Stimulated activated CD4-positive, alpha-beta T cell treated with anti-CD3 and anti-CD28 coated beads, Interleukin-1b, Interleukin-23, amount 100 ng/mL, for 24 hours (primary cell): ENCODE results near the gene TEX10.
A peak's percentile ranks its signal among the peaks of the same experiment; 100 is the strongest.
"Not testable (repeated sequence)": the region's sequence is repeated elsewhere in the genome, so short reads cannot be mapped to it uniquely, and the experiment has no call there.

Experiments
- DNase-seq, 4 experiments: peaks; one replicate each; pipeline ENCODE4 v3.0.0-alpha.2; 2020; ENCODE audit warnings: low read depth in 4 of 4, low spot score in 1 of 4

Gene TEX10

DNA sequence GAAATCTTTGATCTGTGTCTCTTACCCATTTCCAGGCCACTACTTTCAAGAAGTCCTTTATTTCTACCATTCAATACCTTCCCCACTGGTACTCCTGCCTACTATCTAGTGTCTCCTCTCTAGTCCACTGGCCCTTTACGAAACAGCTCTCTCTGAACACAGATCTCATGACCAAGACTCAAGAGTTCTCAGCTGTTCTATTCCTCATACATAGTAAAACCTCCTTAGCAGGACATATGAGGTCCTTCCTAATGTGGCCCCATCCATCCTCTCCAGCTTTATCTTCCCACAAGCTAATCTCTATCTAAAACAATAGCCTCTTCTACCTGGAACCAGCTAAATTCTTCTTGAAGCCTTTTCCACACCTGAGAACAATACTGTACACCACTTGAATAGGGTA is 2.6 kb downstream of the TEX10 start:
- DNase-seq = no peak

DNA sequence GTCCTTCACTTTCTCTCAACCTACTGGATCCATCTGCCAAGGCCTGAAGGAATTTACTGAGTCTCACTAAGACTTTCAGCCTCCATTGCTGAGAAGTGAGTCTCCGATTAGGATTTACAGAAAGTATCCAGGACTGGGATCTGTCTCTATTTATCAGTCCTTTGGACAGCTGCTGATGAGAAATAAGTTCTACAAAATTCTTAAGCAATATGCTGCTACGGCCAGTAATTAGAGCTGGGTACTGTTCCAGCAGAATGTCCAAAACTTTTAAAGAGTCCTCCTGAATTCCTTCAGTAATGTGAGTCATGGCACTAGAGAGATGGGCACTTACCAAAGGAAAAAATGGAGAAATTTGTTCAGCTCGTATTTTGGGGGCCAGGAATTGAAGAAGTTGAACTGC is 5.9 kb downstream of the TEX10 start:
- DNase-seq = no peak

DNA sequence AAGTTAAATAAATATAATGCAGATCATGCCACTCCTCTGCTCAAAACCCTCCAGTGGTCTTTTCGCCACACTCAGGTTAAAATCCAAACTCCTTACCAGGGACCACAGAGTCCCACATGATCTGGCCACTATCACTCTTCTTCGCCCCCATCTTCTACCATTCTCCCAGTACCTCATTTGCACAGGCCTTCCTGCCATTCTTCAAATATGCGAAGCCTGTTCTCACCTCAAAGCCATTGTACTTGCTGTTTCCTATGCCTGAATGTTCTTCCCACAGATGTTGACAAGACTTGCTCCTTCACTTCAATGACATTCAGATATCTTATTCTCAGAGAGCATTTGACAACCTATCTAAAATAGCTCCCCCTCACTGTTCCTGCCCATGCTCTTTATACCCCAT is 10.9 kb downstream of the TEX10 start:
- DNase-seq = no peak

DNA sequence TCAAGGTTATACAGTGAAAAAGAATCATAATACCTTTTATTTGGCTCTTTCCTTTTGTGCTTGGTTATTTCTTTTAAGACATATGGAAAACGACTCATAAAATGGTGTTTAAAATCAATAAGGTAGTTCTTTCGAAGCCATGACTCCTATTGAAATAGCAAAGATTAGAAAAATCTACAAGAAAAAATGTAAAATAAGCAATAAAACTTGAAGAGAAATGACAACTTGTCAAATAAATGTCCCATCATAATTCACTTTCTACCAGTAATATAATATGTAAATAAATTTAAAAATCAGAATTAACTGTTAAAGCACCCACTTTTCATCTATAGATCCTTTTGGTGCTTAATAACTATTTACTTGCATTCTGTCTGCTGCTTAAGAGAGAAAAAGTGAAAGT is 12.5 kb downstream of the TEX10 start:
- no peak for DNase-seq

DNA sequence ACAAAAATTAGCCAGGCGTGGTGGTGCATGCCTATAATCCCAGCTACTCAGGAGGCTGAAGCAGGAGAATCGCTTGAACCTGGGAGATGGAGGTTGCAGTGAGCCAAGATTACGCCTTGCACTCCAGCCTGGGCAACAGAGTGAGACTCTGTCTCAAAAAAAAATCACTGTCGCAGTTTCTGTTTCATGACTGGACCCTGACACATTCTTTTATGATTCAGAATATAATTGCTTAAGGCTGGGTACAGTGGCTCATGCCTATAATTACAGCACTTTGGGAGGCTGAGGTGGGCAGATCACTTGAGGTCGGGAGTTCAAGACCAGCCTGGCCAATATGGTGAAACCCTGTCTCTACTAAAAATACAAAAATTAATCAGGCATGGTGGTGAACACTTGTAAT is 14.0 kb downstream of the TEX10 start:
- not testable (repeated sequence) for DNase-seq

DNA sequence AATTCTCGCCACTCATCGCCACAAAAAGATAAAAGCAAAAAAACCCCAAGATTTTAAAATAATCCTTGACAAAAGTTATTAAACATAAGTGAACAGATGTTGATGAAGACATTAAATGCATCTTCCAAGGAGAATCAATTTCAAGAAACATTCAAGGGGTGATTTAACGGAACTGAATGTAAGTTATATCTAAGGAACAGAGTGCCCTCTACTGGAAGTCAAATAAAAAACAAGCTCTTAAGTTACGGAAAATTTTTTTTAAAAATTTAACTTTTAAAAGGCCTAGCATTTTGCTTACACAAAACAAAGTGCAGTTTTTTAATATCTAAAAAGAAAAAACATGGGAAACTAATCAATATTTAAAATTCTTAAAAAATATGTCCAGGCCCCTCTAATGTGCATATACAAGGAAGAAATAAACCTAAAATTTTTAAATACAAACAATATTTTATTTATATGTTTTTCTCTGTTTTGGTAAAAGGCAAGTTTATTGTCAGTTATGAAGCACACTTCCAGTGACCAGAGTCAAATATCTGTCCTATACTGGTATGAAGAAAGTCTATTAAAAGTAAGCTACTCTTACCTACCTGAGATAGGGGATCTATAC is 28.0 kb downstream of the TEX10 start:
- no peak for DNase-seq

DNA sequence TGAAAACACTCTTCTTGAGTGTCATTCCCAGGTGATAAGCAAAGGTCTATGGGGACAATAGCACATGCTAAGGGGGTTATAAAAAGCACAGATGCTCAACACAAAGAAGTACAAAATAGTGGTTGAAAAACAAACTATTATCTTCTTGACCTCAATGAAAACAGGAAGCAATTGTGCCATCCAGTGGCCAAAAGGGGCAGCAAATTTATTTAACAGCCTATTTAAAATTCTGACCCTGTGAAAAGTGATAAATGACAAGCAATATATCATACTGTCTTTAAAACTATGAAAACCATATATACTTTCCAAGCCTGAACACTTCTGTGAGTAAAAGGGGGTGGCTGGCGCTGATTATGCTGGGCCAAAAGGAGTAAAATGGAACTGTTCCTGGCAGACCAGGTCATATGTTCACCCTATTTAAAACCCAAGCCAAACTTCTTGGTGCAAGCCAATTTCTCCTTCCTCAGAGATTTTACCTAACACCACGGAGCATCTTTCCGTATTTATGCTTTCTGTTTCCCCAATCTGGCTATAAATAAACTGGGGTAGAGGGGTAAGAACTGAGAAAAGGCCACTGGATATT is 29.7 kb downstream of the TEX10 start:
- DNase-seq = peak in 2 of 4 experiments; percentile 1

DNA sequence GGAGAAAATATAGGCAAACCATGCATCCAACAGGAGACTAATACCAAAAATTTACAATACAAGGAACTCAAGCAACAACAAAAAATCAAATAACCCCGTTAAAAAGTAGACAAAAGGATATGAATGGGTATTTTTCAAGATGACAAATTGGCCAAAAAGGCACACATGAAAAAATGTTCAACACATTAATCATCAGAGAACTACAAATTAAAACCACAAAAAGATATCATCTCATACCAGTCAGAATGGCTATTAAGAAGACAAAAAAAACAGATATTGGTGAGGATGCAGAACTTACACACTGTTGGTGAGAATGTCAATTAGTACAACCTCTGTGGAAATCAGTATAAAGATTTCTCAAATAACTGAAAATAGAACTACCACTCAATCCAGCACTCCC is 35.0 kb downstream of the TEX10 start:
- DNase-seq = no peak

DNA sequence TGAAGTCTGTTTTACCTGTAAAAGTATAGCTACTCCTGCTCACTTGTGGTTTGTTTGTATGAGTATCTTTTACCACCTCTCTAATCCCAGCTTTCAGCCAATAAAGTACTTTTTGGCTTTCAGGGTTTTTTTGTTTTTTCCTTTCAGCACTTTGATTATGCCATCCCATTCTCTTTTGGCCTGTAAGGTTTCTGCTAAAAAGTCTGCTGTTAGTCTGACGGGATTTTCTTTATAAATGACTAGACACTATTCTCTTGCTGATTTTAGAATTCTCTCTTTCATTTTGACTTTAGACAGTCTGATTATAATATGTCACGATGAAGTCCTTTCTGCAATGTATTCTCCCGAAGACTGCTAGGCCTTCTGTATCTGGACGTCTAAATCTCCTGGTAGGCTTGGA is 37.2 kb downstream of the TEX10 start:
- DNase-seq = no peak

DNA sequence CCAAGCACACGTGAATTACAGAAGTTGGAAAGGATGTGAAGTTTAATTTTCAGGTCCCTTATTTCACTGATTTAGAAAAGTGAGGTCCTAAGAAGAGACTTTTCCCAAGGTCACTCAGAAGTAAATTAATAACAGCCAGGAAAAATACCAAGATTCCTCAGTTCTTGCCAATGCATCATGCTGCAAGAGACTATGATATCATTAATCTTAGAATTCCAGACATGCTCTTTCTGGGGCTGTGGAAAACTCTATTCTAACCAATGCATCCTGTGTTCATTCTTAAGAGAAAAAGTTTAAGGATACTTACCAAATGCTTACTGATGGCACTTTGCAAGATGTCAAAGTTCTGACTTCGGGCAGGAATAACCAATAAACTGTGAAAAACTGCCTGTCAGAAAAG is 42.8 kb downstream of the TEX10 start:
- DNase-seq = no peak

DNA sequence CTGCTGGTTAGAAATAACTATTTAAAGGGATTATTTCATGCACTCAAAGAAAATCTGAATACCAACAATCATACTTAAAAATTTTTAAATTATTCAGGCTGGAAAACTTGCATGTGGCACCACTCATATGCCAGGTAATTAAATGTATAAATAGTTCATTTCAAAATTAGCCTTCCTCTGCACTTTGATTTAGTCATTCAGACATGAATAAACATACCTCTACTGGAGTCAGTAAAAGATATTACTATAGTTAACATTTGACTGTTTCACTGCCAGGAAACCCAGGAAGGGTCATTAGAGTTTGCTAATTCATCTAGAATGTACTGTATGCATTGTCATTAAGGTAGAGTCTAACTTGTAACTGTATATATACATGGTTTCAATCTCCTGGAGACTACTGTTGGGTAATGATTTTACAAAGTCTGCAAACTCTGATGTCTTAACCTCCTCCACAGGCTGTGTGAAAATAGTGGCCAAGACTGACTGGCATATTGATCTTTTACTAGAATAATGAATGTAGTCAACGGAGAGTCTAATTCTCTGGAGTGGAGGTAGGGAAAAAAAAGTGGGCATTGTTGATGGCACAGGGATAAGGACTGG is 43.7 kb downstream of the TEX10 start:
- DNase-seq = no peak

DNA sequence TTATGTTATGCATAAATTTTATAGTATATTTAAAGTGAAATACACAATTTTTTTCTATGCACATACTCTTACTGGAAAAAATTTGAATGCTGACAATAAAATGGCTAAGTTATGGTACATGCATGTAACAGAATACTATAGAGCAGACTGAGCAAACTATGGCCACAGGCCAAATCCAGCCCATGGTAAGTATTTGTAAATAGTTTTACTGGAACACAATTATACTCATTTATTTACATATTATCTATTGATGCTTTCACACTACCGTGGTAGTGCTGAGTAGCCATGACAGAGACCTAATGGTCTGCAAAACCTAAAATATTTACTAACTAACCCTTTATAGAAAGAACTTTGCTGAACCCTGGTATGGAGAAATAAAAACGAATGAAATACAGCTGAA is 45.7 kb downstream of the TEX10 start:
- DNase-seq = no peak

DNA sequence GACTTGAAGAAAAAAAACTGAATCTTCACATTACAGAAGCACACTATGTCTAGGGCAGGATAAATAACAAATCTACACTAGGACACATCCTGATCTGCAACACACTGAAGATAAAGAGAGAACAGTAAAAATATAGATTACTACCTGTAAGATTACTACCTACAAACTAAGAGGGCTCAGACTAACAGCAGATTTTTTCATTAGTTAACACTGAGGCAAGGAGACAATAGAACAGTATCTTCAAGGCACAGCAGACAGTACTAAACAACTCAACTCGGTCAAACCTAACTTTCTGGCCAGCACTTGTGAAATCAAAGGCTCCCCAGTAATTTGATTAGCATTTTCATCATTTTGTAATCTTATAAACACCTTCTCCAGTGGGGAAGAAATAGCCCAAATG is 46.5 kb downstream of the TEX10 start:
- no peak for DNase-seq

DNA sequence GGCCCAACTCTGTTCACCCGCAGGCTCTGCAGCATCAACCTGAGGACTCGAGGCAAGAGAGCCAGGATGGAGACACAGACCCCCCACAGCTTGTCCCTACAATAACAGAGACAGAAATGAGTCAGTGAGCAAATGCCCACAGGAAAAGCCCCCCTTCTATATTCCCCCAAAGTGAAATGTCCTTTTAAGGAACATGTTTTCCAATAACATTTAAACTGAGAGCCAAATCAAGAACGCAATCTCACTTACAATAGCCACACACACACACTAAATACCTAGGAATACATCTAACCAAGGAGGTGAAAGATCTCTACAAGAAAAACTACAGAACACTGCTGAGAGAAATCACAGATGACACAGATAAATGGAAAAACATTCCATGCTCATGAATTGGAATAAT is 49.0 kb downstream of the TEX10 start:
- no peak for DNase-seq

DNA sequence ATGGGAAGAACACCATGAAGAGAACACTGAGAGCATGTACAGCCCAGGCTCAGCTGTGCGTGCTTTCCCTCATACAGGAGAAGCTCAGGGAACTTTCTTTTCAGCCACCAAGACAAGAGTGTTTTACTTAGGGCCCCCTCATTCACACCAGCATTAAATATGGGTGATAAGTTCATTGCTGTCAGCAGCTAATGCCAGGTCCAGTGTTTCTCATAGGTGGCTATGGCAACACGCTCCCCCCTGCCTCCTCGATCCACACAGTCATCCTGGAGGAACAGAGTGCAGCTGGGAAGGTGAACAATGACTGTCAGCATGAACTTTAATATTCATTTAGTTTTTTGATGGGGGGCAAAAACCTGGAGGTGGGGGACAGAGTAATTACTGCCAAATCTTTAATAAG is 54.4 kb downstream of the TEX10 start:
- DNase-seq = no peak

DNA sequence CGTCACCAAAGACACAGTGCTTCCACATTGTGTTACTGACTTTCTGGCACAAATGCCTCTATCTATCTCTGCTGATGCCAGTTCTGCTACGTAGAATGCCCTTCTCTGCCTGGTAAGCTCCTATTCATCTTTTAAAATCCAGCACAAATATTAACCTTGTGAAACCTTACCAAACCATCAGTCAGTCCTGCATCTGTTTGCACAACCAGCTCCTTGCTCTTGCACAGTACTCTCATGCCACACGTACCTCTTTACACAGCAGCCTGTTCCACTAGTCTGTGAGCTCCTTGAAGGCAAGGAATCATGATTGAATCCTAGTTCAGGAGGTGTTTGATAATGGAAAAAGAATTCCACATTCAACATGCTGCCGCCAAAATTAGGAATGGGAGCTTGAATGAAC is 56.3 kb downstream of the TEX10 start:
- DNase-seq = no peak

DNA sequence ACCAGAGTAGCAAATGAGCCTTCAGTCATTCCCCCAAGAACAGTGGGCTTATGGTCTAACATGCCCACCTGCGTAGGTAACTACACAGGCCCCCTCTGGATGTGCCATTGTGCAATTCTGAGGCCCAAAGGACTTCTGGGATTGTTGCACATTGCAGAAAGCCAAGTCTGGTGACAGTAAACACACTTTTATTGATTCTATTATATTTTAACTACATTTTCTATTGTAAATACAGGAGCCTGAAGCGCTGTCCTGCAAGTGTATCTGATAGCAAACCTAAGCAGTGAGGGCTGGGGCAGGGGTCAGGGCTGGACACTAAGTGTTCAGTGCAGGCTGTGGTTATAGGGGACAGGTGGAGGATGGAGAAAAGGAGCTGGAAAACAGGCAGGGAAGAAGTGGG is 57.5 kb downstream of the TEX10 start:
- no peak for DNase-seq

DNA sequence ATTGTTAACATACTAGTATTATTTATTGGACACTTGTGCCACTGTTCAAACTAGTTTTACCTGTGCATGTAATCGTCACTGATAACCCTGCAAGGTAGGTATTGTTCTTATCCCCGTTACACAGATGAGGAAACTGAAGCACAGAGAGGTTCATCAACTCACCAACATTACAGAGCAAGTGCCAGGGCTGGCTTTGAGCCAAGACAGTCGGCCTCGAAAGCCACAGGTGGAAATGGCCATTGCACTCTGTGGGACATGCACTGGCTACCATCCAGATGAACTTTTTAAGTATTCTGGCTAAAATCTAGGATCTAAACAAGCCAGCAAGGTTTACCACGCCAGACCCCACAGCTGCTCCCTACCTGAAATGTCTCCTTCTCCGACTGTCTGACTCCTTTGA is 57.9 kb downstream of the TEX10 start:
- no peak for DNase-seq

DNA sequence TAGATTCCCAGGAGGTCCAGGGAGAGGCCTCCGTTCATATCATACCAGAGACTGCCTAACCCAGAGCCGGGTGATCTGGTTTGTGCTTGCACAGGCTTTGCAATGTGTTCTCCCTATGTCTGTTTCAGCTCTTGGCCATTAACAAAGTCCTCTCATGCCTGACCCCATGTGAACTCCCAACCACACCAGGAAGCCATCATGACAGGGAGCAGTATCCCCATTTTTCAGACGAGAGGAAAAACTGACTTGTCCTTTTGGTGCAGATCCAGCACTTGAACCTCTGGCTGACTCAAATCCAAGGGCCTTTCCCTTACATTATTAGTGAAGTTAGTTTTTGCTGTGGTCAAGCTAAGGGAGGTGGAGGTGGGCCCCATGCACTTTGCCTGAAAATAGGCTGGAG is 58.4 kb downstream of the TEX10 start:
- DNase-seq = no peak

DNA sequence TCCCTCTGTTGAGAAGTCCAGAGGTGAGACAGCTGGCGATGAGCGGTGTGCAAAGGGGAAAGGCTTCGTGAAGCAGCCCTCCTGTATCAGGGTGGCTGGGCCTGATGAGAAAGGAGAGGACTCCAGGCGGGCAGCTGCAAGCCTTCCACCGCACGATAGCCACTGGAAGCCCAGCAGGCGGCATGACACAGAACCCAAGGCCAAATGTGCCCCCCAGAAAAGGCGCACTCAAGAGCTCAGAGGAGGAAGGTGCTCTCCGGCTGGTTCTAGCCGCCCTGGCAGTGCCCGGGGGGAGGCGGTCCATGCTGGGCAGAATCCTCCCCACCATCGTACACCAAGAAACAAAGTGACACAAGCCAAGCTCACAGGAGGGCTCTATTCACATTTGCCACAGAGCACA is 60.3 kb downstream of the TEX10 start:
- DNase-seq = no peak

DNA sequence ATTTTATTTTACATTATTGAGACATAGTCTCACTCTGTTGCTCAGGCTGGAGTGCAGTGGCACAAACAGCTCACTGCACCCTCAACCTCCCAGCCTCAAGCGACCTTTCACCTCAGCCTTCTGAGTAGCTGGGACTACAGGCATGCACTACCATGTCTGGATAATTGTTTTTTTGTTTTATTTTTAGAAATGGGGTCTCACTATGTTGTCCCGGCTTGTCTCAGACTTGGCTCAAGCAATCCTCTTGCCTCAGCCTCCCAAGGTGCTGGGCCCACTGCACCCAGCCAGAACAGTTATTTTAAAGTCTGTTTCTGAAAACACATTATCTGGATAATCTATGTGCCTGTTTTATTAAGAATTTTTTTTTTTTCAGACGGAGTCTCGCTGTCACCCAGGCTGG is 62.0 kb downstream of the TEX10 start:
- no peak for DNase-seq

DNA sequence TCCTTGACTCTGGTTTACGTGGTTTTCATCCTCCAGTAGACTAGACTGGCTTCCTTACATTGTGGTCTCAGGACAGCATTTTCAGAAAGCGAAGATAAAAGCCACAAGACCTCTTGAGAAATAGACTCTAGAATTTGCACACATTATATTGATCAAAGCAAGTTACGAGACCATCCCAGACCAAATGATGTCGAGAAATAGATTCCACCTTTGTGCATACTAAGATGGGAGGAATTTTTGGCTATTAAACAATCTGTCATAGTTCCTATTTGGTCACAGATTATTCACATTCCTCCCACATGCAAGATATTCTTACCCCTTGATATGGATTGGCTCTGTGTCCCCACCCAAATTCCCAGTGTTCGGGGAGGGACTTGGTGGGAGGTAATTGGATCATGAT is 65.6 kb downstream of the TEX10 start:
- DNase-seq = no peak

DNA sequence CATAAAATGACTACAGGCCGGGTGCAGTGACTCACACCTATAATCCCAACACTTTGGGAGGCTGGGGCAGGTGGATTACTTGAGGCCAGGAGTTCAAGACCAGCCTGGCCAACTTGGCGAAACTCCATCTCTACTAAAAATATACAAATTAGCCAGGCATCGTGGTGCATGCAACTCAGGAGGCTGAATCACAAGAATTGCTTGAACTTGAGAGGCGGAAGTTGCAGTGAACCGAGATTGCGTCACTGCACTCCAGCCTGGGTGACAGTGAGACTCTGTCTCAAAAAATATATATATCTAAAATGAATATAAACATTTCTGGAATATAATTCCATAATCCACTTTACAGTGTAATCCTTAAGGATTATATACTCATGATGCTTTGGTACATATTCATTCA is 66.5 kb downstream of the TEX10 start:
- no peak for DNase-seq
